GM18909 (cell line): ENCODE data around the gene GOLPH3L.
"Not testable (repeated sequence)": the region's sequence is repeated elsewhere in the genome, so short reads cannot be mapped to it uniquely, and the experiment has no call there.

ENCODE experiments used
- ATAC-seq: cut with Tn5 transposase; IDR thresholded peaks from one replicate; pipeline ENCODE4 v1.9.1; 2021; ENCODE audit warnings: mild to moderate bottlenecking; ENCODE audit not compliant: unreplicated experiment, poor library complexity

The GOLPH3L gene

GRCh38 chr1:150619576-150620509 lies 77.1 kb downstream of the GOLPH3L start:
- ATAC-seq = no peak

- no peak for ATAC-seq
Observed at GRCh38 chr1:150615346-150616201, 81.4 kb downstream of the GOLPH3L start.

DNA sequence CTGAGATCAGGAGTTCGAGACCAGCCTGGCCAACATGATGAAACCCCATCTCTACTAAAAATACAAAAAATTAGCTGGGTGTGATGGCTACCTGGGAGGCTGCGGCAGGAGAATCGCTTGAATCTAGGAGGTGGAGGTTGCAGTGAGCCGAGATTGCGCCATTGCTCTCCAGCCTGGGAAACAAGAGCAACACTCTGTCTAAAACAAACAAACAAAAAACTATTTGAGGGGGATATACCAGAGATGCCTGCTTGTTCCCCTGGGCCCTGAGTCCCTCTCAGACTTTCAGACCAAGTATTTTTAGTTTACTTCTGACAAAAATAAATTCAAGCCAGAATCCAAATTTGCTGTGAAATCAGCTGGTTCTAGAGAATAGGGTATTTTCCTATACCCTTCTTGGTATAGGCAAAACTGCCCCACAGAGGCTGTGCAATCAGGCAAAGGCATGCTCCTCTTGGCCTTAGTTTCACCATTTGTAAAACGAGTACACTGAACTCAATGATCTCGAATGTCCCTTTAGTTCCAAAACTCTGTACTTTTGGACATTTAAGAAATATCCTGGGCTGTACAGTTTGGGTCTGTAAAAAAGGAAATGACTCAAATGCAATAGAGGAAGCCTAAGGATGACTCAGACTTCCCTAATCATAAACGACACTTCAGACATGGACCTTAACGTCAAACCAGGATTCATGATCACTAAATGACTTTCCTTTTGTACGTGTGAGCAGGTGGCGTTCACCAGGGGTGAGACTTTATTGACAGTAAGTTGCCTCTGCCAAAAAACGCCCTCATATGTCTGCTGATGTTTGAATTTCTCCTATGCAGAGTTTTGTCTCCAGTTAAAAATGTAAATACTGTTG lies 83.7 kb downstream of the GOLPH3L start:
- ATAC-seq = no peak

GRCh38 chr1:150612014-150612345 lies 85.0 kb downstream of the GOLPH3L start:
- ATAC-seq = no peak

DNA sequence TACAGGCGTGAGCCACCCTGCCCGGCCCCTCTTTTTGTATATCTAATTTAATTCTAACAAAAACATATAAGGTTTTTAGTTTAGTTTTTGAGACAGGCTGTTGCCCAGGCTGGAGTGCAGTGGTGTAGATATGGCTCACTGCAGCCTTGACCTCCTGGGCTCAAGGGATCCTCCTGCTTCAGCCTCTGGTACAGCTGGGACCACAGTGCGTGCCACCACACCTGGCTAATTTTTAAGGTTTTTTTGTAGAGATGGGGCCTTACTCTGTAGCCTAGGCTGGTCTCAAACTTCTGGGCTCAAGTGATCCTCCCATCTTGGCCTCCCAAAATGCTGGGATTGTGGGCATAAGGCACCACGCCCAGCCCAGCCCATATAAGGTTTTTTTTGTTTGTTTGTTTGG lies 86.4 kb downstream of the GOLPH3L start:
- no peak for ATAC-seq

DNA sequence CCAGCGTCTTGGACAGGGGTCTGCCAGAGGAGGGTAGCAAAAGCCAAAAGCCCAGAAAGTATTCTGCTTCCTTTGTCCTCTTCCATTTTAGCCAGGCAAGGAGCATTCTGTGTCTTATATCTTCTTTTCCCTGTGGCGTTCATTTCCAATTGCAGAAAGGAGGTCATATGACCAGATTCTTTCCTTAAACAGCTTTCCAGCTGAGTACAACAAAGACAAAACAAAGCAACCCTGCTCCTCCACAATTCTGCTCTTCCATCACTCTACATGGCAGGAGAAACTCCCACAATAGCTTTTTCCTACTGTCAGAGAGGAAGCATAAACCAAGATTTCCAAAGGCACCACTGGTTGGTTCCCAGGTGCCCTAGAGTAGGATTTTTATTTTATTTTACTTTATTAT lies 87.2 kb downstream of the GOLPH3L start:
- ATAC-seq = no peak

DNA sequence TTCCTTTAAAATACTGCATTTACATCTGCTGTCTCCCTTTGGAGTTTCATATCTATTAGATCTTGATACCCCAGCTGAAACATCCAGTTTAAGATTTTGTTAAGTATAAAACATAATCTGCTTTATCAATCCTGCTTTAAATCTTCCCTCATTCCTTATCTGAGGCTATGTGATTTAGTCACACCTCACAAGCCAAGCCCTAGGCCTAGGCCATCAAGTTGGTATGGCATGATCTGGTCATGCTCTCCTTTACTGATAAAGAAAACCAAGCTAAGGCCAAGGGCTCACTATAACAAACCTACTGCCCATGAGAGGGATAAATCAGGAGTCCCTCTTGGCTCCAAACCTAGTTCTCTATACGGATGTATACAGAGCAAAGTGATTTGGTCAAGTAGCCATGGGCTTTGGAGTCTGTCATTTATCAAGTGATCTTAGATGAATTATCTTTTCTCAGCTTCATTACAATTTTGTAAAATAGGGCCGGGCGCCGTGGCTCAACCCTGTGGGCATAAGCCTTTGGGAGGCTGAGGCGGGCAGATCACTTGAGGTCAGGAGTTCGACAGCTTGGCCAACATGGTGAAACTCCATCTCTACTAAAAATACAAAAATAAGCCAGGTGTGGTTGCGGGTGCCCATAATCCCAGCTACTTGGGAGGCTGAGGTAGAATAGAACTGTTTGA lies 90.4 kb downstream of the GOLPH3L start:
- ATAC-seq = no peak

DNA sequence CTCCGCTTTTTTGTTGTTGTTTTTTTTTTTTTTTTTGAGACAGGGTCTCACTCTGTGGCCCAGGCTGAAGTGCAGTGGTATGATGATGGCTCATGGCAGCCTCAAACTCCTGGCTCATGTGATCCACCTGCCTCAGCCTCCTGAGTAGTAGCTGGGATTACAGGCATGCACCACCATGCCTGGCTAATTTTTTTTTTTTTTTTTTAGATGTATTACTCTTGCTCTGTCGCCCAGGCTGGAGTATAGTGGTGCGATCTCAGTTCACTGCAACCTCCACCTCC lies 91.6 kb downstream of the GOLPH3L start:
- ATAC-seq = not testable (repeated sequence)

- no peak for ATAC-seq
Observed at GRCh38 chr1:150604226-150604588, 92.7 kb downstream of the GOLPH3L start.

GRCh38 chr1:150603711-150604110 lies 93.2 kb downstream of the GOLPH3L start:
- no peak for ATAC-seq

GRCh38 chr1:150602372-150602771 lies 94.6 kb downstream of the GOLPH3L start:
- not testable (repeated sequence) for ATAC-seq

- ATAC-seq = no peak
Observed at GRCh38 chr1:150601540-150601939, 95.4 kb downstream of the GOLPH3L start.

DNA sequence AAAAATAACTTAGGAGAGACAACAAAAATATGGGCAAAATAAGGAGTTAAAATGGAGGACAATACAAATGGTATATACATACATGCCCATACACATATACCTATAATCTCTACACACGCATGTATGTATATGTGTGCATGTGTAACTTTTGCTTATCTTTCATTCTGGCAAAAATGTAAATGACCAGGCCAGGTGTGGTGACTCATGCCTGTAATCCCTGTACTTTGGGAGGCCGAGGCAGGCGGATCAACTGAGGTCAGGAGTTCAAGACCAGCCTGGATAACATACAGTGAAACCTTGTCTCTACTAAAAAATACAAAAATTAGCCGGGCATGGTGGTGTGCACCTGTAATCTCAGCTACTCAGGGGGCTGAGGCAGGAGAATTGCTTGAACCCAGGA lies 98.6 kb downstream of the GOLPH3L start:
- ATAC-seq = not testable (repeated sequence)

DNA sequence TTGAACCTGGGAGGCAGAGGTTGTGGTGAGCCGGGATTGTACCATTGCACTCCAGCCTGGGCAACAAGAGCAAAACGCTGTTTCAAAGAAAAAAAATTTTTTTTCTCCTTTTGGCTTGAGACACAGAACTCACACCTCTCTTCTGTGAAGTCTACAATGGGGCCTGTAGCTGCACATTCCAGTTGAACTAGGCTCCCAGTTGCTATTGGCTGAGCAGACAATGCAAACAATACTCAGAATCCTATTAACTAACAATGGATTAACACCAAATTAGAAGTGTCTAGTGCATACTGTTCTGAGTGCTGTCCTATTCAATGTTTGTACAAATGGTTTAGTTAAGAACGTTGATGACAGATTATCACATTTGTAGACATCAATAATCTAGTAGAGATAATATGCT lies 100.0 kb downstream of the GOLPH3L start:
- no peak for ATAC-seq
